Right lobe of liver (tissue), 6 donors: ENCODE measurements around the gene OSM. TPM values are rescaled to one million over a fixed set of nuclear protein-coding genes. Genes with fewer than 3 reads are reported as not detected.

Experiments used
- ATAC-seq, 4 donors: fragments of 200-7000 bp; cut with Tn5 transposase; one replicate each; pipeline ENCODE4 v1.9.1; 2020; ENCODE audit warnings: mild to moderate bottlenecking in 4 of 4, moderate library complexity in 4 of 4
- DNase-seq, 3 donors: peaks; one replicate each; pipeline ENCODE4 v3.0.0-alpha.2; 2020
- H3K27ac ChIP-seq, 3 donors: fragments of 200-600 bp; one replicate each; pipeline ENCODE4 v1.8.0; 2022
- H3K27me3 ChIP-seq, 2 donors: fragments of 200-600 bp; one replicate each; pipeline ENCODE4 v1.8.0; 2022
- H3K36me3 ChIP-seq, 4 donors: fragments of 200-600 bp; sonication (generic) in 1 of 4; one replicate each; pipeline versions ENCODE4 v1.5.1 to v1.8.0; 2017 to 2022; ENCODE audit warnings: control low read depth in 1 of 4
- H3K4me1 ChIP-seq, 4 donors: fragments of 200-600 bp; sonication (generic) in 1 of 4; one replicate each; pipeline versions ENCODE4 v1.5.1 to v1.8.0; 2017 to 2022; ENCODE audit warnings: control low read depth in 1 of 4
- H3K4me3 ChIP-seq, 3 donors: fragments of 200-600 bp; one replicate each; pipeline ENCODE4 v1.8.0; 2022
- H3K9me3 ChIP-seq, 4 donors: fragments of 200-600 bp; sonication (generic) in 1 of 4; one replicate each; pipeline versions ENCODE4 v1.5.1 to v1.8.0; 2017 to 2022; ENCODE audit warnings: control low read depth in 1 of 4
- CTCF ChIP-seq, 4 donors: fragments of 200-600 bp in 3 of 4; fragments of 450-650 bp in 1 of 4; IDR thresholded peaks; one replicate each; pipeline versions ENCODE4 v1.5.1 to v1.8.0; 2016 to 2022; ENCODE audit warnings: antibody characterized with exemption in 4 of 4, mild to moderate bottlenecking in 2 of 4
- POLR2A ChIP-seq: fragments of 450-650 bp; IDR thresholded peaks from one replicate; pipeline ENCODE4 v1.6.1; 2017; ENCODE audit warnings: antibody characterized with exemption, mild to moderate bottlenecking
- WGBS: methylation state at CpG from one replicate; pipeline ENCODE4 v1.1.6; 2018; ENCODE audit warnings: low coverage, low lambda C conversion rate; ENCODE audit not compliant: insufficient coverage; ENCODE audit errors: missing lambda C conversion rate; 5-methylcytosine and 5-hydroxymethylcytosine counted together
- intact Hi-C, 2 donors: fragments of 100-400 bp; cut with DNase I; formaldehyde crosslinking; loops; one replicate each; pipeline versions ENCODE4 v1.11.2 to v1.14.1; 2022
- total RNA-seq, 6 experiments: library from RNA; depleted of rRNA in 2 of 6; stranded (reverse); fragments of >200 nt in 2 of 6; fragmentation: NEBNext Ultra II Directional in 3 of 6; extraction: Animal tissue kit (Norgen Biotek cat#: 25700) in 3 of 6; gene quantifications; one replicate each; pipeline versions ENCODE4 v1.1.0 to v1.2.4, GENCODE V29; 2016 to 2023
- donor health status: DM: no; HTN: yes; CAD: no.
- donor health status: DM: no; HTN: no; CAD: no.
- donor health status: DM: no; HTN: no; CAD: no.
- donor health status: DM: no; HTN: yes; CAD: no.
- donor health status: DM: no; HTN: yes; CAD: no.

OSM gene
- total RNA-seq, 6 experiments from 2014 or later, result 0.10 to 0.75 (median 0.19) TPM; not detected in 2

- H3K4me3 ChIP-seq, result no peak overlapping the region
- no peaks in the 10 kb centered on the region for H3K27me3 ChIP-seq
- intact Hi-C loops, result no loop called here
- peaks cover 0 to 12% (median 5%) of the 10 kb centered on the region in 4 donors for H3K4me1 ChIP-seq
- no peak for TF ChIP-seq POLR2A
- no peak for TF ChIP-seq CTCF (IDR thresholded peaks at IDR 0.05)
- peaks cover 0 to 15% (median 6%) of the 10 kb centered on the region in 4 donors for H3K36me3 ChIP-seq
- DNase-seq (no peak), ATAC-seq (no peak)
- no peak overlapping the region for H3K27ac ChIP-seq
- no peaks in the 10 kb centered on the region for H3K9me3 ChIP-seq
- 60% methylated on average over 2 of the region's 4 CpGs for WGBS
These were observed 18.0 kb upstream of the OSM start for GRCh38 chr22:30284666-30285065.

- no peaks in the 10 kb centered on the region for H3K9me3 ChIP-seq
- no peak for ATAC-seq
- peaks cover 0 to 15% (median 6%) of the 10 kb centered on the region in 4 donors for H3K36me3 ChIP-seq
- 40% methylated on average over 1 of the region's 9 CpGs for WGBS
- TF ChIP-seq POLR2A, result no peak
- no peak for TF ChIP-seq CTCF (IDR thresholded peaks at IDR 0.05)
- intact Hi-C loops, result no loop called here
- H3K4me3 ChIP-seq, result no peak overlapping the region
- H3K27ac ChIP-seq, result no peak overlapping the region
- H3K27me3 ChIP-seq, result no peaks in the 10 kb centered on the region
- peaks cover 0 to 12% (median 5%) of the 10 kb centered on the region in 4 donors for H3K4me1 ChIP-seq
- no peak for DNase-seq
These were observed 17.5 kb upstream of the OSM start for GRCh38 chr22:30284172-30284571.

GRCh38 chr22:30283342-30283741 is 16.7 kb upstream of the OSM start:
- TF ChIP-seq POLR2A (no peak), CTCF (IDR thresholded peaks at IDR 0.05) (no peak)
- intact Hi-C loops, result no loop called here
- H3K27me3 ChIP-seq, result no peaks in the 10 kb centered on the region
- ATAC-seq (no peak), DNase-seq (no peak)
- H3K27ac ChIP-seq, result no peak overlapping the region
- H3K9me3 ChIP-seq, result no peaks in the 10 kb centered on the region
- H3K36me3 ChIP-seq, result peaks cover 0 to 15% (median 6%) of the 10 kb centered on the region in 4 donors
- no CpG with 5 or more reads among the region's 4 CpGs for WGBS
- H3K4me1 ChIP-seq, result peaks cover 0 to 8% (median 3%) of the 10 kb centered on the region in 4 donors
- H3K4me3 ChIP-seq, result no peak overlapping the region

- Histone ChIP-seq H3K9me3 (no peaks in the 10 kb centered on the region), H3K4me1 (peaks cover 0 to under 1% (median 0%) of the 10 kb centered on the region in 4 donors), H3K36me3 (peaks cover 0 to 15% (median 6%) of the 10 kb centered on the region in 4 donors), H3K27me3 (no peaks in the 10 kb centered on the region), H3K4me3 (no peak overlapping the region), H3K27ac (no peak overlapping the region)
- TF ChIP-seq POLR2A, result no peak
- no peak for TF ChIP-seq CTCF (IDR thresholded peaks at IDR 0.05)
- no peak for DNase-seq
- intact Hi-C loops, result no loop called here
- 47% methylated on average over 2 of the region's 7 CpGs for WGBS
- no peak for ATAC-seq
These were observed 16.0 kb upstream of the OSM start for GRCh38 chr22:30282616-30283046.

- Histone ChIP-seq H3K27me3 (no peaks in the 10 kb centered on the region), H3K27ac (no peak overlapping the region), H3K4me3 (no peak overlapping the region), H3K9me3 (no peaks in the 10 kb centered on the region), H3K36me3 (peaks cover 0 to 13% (median 3%) of the 10 kb centered on the region in 4 donors), H3K4me1 (no peaks in the 10 kb centered on the region)
- ATAC-seq (no peak), DNase-seq (no peak)
- intact Hi-C loops, result no loop called here
- TF ChIP-seq POLR2A (no peak), CTCF (IDR thresholded peaks at IDR 0.05) (no peak)
- WGBS, result 77% methylated on average over 7 of the region's 8 CpGs
These were observed 13.9 kb upstream of the OSM start for GRCh38 chr22:30280505-30280904.
